Endodermal cell (in vitro differentiated cells): Measurements from ENCODE around the gene CCDC88C. TPM values are rescaled to one million over a fixed set of nuclear protein-coding genes. Genes with fewer than 3 reads are reported as not detected.

ENCODE experiments used
- DNase-seq: peaks from one replicate; pipeline ENCODE4 v3.0.0-alpha.2; 2017
- H3K27ac ChIP-seq: 2 replicates; pipeline ENCODE4 v1.5.1; 2013; ENCODE audit warnings: mild to moderate bottlenecking, low read depth, low read length, moderate library complexity
- H3K27me3 ChIP-seq: 2 replicates; pipeline ENCODE4 v1.6.1; 2013; ENCODE audit warnings: mild to moderate bottlenecking, low read length, moderate library complexity; ENCODE audit not compliant: insufficient read depth, control insufficient read depth, poor library complexity, severe bottlenecking
- H3K36me3 ChIP-seq: 2 replicates; pipeline ENCODE4 v1.7.0; 2013; ENCODE audit warnings: mild to moderate bottlenecking, low read length, moderate library complexity; ENCODE audit not compliant: control insufficient read depth, insufficient read depth
- H3K4me1 ChIP-seq: one replicate; pipeline ENCODE4 v1.7.0; 2013; ENCODE audit warnings: low read length; ENCODE audit not compliant: control insufficient read depth, insufficient read depth
- H3K4me3 ChIP-seq: 2 replicates; pipeline ENCODE4 v1.5.1; 2013; ENCODE audit warnings: mild to moderate bottlenecking, low read length, moderate library complexity
- H3K9ac ChIP-seq: 2 replicates; pipeline ENCODE4 v1.6.1; 2013; ENCODE audit warnings: mild to moderate bottlenecking, low read length, moderate library complexity; ENCODE audit not compliant: poor library complexity, severe bottlenecking; ENCODE audit errors: extremely low read depth
- H3K9me3 ChIP-seq: 2 replicates; pipeline ENCODE4 v1.6.1; 2013; ENCODE audit warnings: mild to moderate bottlenecking, low read length, moderate library complexity; ENCODE audit not compliant: control insufficient read depth
- H3K27ac Mint-ChIP-seq: 2 replicates; pipeline ENCODE4 v1.8.0; 2020; ENCODE audit warnings: mixed read lengths
- H3K27me3 Mint-ChIP-seq: 2 replicates; pipeline ENCODE4 v1.8.0; 2021; ENCODE audit warnings: mild to moderate bottlenecking, mixed read lengths; ENCODE audit not compliant: insufficient read depth
- H3K36me3 Mint-ChIP-seq: 2 replicates; pipeline ENCODE4 v1.8.0; 2020; ENCODE audit warnings: low read depth, mixed read lengths
- H3K4me1 Mint-ChIP-seq: 2 replicates; pipeline ENCODE4 v1.8.0; 2020; ENCODE audit warnings: mixed read lengths
- H3K4me3 Mint-ChIP-seq: 2 replicates; pipeline ENCODE4 v1.8.0; 2020; ENCODE audit warnings: mild to moderate bottlenecking, moderate library complexity, mixed read lengths
- H3K9me3 Mint-ChIP-seq: 2 replicates; pipeline ENCODE4 v1.8.0; 2020; ENCODE audit warnings: mild to moderate bottlenecking, mixed read lengths
- WGBS, 2 experiments: methylation state at CpG; one replicate each; pipeline versions ENCODE4 v1.1.5 to v1.1.7; 2013; ENCODE audit warnings: missing lambda C conversion rate in 2 of 2, mixed read lengths in 1 of 2; ENCODE audit not compliant: insufficient coverage in 1 of 2, insufficient read length in 1 of 2; 5-methylcytosine and 5-hydroxymethylcytosine counted together
- total RNA-seq, 2 donors: library from RNA; stranded (reverse); fragmentation: NEBNext Ultra II Directional in 1 of 2; extraction: Animal tissue kit (Norgen Biotek cat#: 25700) in 1 of 2; gene quantifications; 2 replicates in 1 of 2; 3 replicates in 1 of 2; pipeline ENCODE4 v1.2.1, GENCODE V29; 2021
- TF ChIP-seq, protein P1 (sequence below): fragments of 200-600 bp; sonication (generic); conservative IDR thresholded peaks from 2 replicates; pipeline ENCODE4 v1.5.0; 2021; ENCODE audit warnings: antibody characterized with exemption, mild to moderate bottlenecking

CCDC88C gene
- total RNA-seq, 2 donors from 2014 or later = 50.0 to 50.5 TPM

DNA sequence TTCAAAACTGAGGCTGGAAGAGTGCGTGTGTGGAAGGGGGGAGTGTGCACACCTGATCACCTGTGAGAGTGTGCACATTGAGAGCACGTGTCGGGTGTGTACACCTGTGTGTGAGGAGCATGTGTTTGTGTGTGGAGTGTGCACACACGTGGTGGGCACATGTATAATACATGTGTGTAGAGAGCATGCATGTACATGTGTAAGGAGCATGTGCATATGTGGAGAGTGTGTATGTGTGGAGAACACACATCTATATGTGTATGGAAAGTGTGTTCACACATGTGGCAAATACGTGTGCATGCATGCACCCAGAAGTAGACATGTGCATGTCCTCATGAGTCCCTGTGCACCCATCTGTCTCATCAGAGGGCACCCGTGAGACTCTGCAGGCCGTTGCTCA, 110.0 kb downstream of the CCDC88C start:
- Histone ChIP-seq H3K9ac (no peak overlapping the region), H3K4me1 (no peaks in the 10 kb centered on the region), H3K9me3 (no peaks in the 10 kb centered on the region), H3K4me3 (no peak overlapping the region), H3K27ac (no peak overlapping the region), H3K36me3 (peaks cover 36% of the 10 kb centered on the region), H3K27me3 (no peaks in the 10 kb centered on the region)
- Mint-ChIP-seq H3K27me3 (no peaks in the 10 kb centered on the region), H3K9me3 (no peaks in the 10 kb centered on the region), H3K36me3 (peaks cover 73% of the 10 kb centered on the region), H3K27ac (no peak overlapping the region), H3K4me3 (no peak overlapping the region), H3K4me1 (peaks cover 12% of the 10 kb centered on the region)
- TF ChIP-seq, protein P1, sequence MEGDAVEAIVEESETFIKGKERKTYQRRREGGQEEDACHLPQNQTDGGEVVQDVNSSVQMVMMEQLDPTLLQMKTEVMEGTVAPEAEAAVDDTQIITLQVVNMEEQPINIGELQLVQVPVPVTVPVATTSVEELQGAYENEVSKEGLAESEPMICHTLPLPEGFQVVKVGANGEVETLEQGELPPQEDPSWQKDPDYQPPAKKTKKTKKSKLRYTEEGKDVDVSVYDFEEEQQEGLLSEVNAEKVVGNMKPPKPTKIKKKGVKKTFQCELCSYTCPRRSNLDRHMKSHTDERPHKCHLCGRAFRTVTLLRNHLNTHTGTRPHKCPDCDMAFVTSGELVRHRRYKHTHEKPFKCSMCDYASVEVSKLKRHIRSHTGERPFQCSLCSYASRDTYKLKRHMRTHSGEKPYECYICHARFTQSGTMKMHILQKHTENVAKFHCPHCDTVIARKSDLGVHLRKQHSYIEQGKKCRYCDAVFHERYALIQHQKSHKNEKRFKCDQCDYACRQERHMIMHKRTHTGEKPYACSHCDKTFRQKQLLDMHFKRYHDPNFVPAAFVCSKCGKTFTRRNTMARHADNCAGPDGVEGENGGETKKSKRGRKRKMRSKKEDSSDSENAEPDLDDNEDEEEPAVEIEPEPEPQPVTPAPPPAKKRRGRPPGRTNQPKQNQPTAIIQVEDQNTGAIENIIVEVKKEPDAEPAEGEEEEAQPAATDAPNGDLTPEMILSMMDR = no peak
- DNase-seq = no peak
- WGBS, 2 experiments = 93 to 94% methylated on average over 7 of the region's 7 CpGs

DNA sequence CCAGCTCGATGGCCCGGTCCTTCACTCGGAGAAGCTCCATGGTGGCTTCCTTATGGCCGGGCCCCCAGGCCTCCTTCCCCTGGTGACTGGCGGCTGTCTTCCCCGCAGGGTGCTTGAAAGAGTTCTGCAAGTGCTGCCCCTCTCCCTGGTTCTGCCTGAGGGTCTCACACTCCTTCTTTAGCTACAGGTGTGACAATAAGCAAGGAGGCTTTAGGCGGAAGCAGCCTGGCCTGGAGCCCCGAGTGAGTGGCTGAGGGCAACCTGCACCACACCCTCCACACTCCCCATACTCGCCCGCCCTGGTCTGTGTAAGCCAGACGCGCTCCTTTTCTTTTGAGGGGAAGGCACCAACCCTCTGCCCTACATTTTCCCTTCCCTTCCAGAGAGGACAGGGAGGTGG, 110.6 kb downstream of the CCDC88C start:
- Histone ChIP-seq H3K9me3 (no peaks in the 10 kb centered on the region), H3K9ac (no peak overlapping the region), H3K27ac (no peak overlapping the region), H3K36me3 (peaks cover 42% of the 10 kb centered on the region), H3K4me1 (no peaks in the 10 kb centered on the region), H3K4me3 (no peak overlapping the region), H3K27me3 (no peaks in the 10 kb centered on the region)
- 82 to 89% methylated on average over 6 to 12 of the region's 12 CpGs for WGBS, 2 experiments
- Mint-ChIP-seq H3K4me1 (peaks cover 12% of the 10 kb centered on the region), H3K9me3 (no peaks in the 10 kb centered on the region), H3K4me3 (no peak overlapping the region), H3K27ac (peak overlapping the region; percentile 74), H3K36me3 (peaks cover 76% of the 10 kb centered on the region), H3K27me3 (no peaks in the 10 kb centered on the region)
- TF ChIP-seq, protein P1 = no peak
- no peak for DNase-seq

DNA sequence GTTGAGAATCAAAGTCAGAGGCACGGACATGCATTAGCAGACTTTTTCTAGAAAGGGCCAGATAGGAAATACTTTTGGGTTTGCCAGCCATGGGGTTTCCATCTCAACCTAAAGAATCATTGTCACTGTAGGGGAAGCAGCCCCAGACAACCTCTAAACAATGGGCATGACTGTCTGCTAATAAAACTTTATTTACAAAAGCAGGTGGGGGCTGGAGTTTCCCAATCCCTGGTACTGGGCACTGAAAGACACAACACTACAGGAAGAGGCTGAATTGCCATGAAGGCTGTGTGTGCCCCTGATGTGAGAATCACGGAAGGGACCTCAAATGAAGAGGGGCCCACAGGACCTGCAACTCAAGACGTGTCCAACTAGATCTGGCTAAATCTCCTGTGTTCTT, 111.1 kb downstream of the CCDC88C start:
- Histone ChIP-seq H3K4me3 (no peak overlapping the region), H3K27me3 (no peaks in the 10 kb centered on the region), H3K9ac (no peak overlapping the region), H3K27ac (no peak overlapping the region), H3K4me1 (no peaks in the 10 kb centered on the region), H3K36me3 (peaks cover 44% of the 10 kb centered on the region), H3K9me3 (no peaks in the 10 kb centered on the region)
- peaks cover 12% of the 10 kb centered on the region for H3K4me1 Mint-ChIP-seq
- H3K27ac Mint-ChIP-seq = peak overlapping the region; percentile 74
- H3K9me3 Mint-ChIP-seq = no peaks in the 10 kb centered on the region
- H3K27me3 Mint-ChIP-seq = no peaks in the 10 kb centered on the region
- peaks cover 79% of the 10 kb centered on the region for H3K36me3 Mint-ChIP-seq
- no peak for DNase-seq
- 92 to 97% methylated on average over 3 of the region's 3 CpGs for WGBS, 2 experiments
- H3K4me3 Mint-ChIP-seq = no peak overlapping the region
- TF ChIP-seq, protein P1 = no peak
